NOMO-1 treated with dmso at 0.1 percent for 144 hours (cell line): Measurements from ENCODE around the gene R3HDML.

Experiments
- DNase-seq: peaks from one replicate; lab custom pipeline; 2025; ENCODE audit not compliant: unreplicated experiment; lab: John Stamatoyannopoulos, UW

R3HDML gene

DNA sequence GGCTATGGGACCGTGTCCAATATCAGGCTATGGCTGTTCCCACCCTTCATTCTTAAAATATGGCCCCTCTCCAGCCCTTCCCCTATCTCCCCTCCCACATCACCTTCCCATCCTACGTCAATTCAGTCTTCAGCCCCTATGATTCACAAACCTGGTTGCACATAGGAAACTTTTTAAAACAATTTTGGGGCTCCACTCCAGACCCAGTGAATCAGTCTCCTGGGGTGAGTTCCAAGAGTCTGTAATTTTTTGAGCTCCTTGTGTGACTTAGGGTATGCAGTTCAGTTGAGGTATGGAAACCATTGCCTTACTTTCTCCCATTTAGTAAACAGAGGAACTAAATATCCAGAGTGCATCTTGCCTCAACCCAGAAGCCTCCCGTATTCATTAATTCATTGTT lies 24.2 kb downstream of the R3HDML start:
- DNase-seq = no peak

DNA sequence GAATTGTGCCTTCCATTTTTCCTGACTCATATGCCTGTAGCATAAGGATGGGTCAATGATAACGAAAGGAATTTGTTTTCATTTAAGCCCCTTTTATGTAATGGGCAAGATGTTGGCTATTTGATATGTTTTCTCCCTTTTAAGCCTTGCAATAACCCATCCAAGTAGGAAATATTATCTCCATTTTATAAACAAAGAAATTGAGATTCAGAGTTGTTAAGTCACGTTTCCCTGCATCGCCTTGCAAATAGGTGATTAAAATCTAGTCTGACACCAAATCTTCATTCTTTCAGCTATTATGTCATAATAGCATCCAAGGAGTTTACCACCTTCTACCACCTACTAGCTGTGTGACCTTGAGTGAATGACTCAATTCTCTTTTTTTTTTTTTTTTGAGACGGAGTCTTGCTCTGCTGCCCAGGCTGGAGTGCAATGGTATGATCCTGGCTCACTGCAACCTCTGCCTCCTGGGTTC lies 25.7 kb downstream of the R3HDML start:
- DNase-seq = no peak

DNA sequence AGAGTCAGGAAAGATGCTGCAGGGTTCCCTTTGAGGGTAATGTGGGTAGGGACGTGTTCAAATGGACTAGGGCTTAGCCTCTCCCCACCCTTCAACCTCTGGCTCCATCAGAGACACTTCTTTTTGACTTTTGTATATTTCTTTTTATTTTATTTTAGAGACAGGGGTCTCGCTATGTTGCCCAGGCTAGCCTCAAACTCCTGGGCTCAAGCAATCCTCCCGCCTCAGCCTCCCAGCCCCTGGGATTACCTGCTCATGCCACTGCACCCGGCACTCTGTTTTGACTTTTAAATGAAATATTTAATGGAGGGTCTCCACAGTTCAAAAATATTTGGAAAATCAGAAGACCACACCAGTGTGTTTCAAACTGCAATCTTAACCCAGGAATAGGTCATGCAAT lies 27.2 kb downstream of the R3HDML start:
- DNase-seq = no peak

DNA sequence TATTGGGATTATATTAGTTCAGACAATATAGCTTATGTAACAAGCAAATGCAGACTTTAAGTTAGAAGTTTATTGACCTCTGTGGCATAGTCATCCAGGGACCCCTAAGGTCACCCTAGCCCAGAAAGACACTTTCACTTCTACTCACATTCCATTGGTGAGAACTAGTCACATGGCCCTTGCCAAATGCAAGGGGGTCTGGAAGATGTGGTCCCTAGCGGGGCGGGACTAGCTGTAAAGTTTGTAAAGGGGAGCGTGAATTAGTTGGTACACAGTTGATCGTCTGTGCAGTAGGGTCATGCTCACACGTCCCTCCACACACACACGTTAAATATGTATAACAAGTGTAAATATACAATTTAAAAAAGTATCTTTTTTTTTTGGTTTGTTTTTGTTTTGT lies 27.9 kb downstream of the R3HDML start:
- no peak for DNase-seq

DNA sequence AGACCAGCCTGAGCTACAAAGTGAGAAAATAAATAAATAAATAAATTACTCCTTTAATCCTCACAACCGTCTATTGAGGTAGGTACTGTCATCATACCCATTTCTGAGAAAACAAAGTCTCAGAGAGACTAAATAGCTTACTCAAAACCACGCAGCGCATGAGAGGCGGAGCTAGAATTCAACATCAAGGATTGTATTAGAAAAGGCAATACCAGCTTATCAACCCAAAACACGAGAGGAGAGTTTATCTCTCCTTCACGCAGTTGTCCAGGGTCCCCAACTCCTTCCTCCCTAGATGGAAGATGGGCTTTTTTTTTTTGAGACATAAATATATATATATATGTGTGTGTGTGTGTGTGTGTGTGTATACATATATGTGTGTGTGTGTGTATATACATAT lies 30.9 kb downstream of the R3HDML start:
- no peak for DNase-seq

DNA sequence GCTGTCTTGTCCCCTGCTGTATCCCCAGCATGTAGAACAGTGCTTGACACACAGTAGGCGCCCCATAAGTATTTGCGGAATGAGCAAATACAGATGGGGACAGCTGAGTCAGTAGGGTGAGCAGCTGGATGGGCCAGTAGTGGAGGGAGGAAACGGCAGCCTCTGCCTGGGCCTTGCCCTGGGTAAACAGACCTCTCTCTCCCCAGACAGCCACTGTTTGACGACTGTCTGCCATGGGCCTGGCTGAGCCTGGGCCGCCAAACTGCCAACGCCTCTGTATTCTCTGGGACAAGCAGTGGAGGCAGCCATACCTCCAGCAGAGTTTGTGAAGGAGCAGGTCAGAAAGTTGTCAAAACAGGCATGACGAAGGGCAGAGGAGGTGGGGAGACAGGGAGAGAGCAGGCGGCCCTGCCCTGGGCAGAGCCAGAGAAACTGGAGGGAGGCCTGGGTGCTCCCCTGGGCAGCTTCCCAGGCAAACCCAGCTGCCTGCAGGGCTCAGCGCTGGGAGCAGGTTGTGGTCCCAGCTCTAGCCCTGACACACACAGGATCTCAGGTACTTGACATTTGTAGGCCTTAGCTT lies 33.9 kb downstream of the R3HDML start:
- DNase-seq = no peak

DNA sequence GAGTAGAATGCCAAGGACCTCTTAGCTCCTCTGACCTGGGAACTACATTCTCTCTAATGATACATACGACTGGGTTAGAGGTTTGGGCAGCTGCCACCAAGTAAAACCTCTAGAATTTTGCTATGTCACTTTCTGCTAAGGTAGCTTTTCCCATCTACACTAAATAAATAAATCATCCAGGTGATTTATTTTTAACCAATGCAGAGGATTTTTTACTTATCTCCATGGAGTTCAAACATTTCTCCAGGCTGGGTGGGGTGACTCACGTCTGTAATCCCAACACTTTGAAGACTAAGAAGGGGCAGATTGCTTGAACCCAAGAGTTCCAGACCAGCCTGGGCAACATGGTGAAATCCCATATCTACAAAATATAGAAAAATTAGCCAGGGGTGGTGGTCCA lies 45.8 kb downstream of the R3HDML start:
- no peak for DNase-seq

DNA sequence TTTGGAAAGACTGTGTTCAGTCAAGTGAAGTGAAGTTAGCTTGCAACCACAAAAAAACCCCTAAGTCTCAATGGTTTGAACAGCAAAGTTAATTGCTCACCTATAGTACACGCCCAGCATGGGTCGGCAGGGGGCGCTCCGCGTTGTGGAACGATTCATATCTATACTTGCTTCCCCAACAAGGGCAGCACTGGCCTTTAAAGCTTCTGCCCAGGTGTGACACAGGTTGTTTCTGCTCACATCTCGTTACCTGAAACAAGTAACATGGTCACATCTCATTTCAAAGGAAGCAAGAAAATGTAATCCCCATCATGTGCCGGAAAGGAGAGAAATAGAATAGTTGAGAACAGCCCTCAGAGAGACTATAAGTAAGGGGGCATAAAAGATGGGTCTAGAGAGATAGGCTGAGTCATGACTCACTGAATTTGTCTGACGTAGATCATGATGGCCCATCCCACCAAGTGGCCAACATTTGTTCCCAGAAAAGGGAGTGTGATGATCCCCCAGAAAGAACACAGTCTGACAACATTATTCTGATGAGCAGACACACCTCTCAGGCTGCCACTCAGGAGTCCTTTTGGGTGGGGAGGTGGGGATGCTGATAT lies 47.7 kb downstream of the R3HDML start:
- DNase-seq = no peak

DNA sequence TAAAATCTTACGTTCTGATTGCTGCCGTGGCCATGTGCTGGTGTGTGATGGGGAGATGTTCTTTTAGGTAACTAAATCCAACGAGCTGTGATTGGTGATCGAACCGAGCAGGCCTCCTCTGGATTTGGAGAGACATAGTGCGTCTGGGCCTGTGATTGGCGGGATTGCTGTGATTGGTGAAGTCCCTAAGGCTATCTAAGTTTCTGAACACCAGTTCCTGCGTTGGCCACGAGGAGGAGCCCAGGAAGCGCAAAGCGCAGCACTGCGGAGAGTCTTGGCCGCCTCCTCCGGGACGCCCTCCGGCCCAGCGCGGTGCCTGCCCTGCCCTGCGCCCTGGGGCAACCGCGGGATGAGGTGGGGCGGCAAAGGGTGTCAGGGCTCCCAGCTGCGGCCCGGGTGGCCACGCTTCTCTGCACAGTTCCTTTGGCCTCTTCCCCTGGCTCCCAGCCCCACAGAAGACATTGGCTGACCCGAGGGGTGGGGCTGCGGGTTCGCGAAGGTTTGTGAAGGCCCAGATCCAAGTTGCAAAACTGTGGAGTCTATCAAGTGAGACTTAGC lies 51.7 kb downstream of the R3HDML start:
- DNase-seq = peak; percentile 43

DNA sequence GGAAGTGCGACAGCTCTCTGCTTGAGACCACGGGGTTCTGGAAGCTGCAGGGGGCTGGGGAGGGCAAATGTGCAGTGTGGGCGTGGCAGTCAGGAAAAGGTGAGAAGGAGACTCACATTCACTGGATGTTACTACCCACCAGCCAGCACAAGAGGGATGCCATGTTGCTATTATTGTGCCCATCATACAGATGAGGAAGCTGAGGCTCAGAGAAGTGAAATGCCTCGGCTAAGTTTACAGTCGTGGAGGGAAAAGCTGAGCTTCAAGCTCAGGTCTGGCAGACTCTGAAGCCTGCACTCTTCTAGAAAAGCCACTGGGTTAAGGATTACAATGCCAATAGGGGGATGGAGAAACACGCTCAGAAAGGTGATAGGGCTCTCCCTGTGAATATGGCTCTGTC lies 53.0 kb downstream of the R3HDML start:
- DNase-seq = no peak

DNA sequence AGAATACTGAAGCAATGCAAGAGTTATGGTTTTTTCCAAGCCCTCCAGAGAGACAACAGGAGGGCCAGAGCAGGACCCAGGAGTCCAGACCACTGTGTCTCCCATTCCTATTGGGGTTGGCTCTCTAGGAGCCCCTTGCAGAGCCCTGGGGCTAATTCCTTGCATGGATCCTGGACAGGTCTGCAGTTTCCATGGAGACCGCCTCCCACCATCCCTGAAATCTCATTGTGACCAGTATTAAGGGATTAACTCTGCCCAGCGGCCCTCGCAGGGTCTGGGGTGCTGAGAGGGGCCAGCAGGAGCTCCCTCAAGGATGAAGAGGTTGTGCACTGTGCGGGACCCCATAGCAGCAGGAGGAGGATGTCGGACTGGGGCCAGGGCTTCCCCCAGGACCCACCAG lies 53.4 kb downstream of the R3HDML start:
- no peak for DNase-seq

DNA sequence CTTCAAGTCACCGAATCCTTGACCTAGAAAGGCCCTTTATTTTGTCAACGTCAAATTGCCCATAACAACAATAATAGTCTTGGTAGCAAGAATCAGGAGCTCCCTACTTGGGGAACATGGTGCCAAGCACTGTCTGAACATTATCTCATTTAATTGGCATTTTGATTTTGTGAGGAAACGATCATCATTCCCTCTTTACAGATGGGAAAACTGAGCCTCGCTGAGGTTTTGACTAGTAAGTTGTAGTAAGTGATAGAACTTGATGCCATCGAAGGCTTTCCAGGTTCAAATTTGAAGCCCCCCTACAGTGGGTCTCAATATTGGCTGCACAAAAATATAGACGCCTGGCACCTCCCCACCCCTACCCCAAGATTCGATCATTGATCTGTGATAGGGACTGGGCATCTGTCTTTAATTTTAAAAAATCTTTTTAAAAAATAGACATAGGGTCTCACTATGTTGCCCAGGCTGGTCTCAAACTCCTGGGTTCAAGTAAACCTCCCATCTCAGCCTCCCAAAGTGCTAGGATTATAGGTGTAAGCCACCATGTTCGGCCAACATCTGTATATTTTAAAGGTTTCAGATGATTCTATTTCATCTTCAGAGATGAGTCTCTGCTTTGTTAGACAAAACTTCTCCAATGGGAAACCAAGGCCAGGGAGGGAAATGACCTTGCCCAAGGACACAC lies 55.4 kb downstream of the R3HDML start:
- no peak for DNase-seq

DNA sequence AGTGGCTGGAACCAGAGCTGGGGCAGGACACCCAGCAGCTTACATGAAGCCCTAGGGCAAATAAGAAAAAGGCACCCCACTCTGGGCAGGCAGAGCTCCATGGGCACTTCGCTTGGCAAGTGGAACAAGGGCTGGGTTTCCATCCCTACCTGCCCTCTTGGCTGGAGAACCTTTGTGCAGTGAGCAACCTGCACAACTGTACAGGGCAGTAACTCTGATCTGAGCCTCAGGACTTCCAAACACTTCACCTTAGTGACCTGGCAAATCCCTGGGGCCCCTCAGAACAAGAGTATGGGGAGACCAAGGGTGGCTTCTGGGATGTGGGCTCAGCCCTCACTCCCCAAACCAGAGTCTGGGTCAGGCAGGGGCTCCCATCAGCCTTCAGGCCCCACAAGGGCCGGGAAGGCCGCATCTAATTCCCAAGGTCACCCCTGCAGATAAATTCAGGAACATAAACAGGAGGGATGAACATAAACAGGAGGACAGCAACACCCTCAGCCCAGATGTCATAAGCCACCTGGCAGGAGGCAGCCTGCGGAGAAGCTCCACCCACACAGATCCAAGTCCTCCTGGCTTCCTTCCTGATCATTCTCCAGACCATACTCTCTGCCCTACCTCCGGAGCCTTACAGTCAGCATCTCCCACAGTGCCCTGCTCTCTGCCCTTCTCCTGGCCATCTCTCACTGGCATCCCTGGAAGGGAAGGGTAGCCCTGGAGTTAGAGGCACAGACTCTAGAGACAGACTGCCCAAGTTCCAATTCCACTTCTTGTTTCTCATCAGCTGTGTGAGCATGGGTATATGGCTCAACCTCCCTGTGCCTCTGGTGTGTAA lies 56.1 kb downstream of the R3HDML start:
- no peak for DNase-seq

DNA sequence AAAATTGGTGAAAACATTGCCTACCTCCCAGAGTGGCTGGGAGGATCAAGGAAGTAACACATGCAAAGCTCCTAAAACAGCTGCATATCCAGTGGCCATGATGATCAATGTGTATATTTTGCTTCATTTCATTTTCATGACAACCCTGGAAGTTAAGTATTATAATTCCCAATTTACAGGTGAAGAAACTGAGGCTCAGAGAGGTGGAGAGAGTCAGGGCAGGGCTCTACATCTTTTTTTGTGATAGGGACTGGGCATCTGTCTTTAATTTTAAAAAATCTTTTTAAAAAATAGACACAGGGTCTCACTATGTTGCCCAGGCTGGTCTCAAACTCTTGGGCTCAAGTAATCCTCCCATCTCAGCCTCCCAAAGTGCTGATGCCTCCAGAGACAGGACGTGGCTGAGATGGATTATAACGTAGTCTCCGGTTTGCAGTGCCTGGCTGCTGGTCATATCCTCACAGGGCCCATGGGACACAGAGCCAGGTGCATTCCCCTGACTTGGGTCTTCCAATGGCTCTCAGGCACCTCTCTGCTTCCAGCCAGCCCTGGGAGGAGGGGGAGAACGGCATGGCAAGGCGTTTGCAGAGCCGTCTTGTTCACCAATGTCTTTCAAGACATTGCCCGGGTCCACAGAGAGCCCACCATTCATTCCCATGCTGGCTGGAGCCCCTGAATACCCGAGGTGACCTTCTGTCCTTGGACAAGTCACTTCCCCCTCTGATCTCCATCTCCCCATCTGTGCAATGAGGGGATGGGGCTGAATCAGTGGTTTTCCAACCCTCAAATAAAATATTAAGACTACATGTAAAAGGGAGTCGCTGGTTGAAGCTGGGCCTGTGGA lies 57.0 kb downstream of the R3HDML start:
- no peak for DNase-seq

DNA sequence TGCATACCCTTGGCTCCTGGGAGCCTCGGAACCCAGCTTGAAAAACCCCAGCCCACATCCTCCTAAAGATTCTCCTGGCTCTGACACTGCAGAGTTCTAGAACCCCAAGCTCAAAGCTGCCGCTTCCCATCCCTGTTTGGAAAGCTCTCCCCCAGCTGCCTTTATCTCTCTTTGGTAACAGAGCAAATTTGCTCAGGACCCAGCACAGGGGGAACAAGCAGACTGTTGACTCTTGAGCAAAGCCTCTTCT lies 57.5 kb downstream of the R3HDML start:
- DNase-seq = no peak

DNA sequence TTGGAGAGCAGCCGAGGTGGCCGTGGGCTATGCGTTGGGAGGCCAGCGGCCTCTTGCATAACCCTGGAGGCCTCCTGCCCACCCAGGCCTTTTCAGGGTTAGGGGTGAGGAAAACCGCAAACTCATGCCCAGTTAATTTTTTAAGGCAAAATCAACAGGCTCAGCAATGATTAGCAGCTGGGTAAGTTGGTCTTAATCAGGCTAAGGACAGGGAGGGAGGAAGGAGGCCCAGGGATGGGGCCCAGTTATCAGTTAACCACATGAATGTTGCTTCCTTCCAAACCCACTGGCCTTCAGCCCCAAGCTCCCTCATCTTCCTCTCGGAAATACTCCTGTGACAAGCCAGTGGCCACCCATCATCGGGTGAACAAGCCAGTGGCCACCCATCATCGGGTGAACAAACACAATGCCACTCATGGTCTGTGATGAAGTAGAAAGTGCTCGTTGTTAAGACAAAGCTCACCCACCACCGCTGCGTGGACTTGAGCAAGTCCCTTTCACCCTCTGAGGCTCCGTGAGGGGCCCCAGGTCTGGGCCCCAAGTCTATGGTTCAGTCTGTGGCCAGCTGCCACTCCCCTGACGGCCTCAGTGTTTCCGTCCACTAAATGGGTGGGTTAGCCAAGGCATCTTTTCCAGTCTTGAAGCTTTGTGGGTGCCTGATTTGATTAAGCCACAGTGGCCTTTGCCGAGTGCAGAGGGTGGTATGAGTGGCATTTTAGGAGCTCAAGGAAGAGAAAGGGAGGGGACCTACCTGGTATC lies 58.0 kb downstream of the R3HDML start:
- DNase-seq = peak; percentile 41

DNA sequence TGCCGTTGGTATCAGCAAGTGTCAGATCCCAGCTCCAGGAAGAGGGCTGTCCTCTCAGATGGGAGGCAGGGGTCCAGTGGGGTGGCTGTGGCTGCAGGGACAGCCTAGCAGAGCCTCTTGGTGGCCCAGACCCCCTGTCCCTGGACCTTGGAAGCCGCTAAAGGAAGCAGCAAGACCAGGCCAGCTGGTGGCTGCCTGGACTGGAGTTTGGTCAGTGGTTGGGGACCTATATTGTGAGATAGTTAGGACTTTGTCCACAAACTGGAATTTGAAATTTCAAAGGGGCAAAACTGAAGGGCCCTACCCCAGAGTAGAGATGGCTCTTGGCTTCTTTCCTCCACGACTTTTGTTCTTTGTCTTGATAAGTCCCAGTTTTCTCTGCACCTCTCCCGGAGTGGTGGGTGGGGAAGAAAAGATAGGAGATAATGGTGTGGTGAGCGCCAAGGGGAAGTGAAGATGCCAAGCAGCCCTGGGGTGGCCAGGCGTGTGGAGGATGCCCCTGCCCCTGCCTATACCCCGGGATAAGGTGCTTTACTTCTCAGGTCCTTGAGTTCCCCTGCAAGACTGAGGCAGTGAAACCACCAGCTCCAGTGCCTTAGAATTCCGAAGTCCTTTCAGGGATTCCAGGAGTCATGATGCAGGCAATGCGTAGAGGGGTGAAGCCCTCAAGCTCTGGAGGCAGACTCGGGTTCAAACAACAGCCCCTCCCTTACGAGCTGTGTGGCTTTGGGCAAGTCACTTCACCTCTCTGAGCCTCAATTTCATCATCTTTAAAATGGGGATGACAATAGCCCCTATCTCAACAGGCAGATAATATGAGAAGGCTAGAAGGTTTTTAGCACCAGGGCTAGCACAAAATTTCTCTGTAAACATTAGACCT lies 58.9 kb downstream of the R3HDML start:
- no peak for DNase-seq

DNA sequence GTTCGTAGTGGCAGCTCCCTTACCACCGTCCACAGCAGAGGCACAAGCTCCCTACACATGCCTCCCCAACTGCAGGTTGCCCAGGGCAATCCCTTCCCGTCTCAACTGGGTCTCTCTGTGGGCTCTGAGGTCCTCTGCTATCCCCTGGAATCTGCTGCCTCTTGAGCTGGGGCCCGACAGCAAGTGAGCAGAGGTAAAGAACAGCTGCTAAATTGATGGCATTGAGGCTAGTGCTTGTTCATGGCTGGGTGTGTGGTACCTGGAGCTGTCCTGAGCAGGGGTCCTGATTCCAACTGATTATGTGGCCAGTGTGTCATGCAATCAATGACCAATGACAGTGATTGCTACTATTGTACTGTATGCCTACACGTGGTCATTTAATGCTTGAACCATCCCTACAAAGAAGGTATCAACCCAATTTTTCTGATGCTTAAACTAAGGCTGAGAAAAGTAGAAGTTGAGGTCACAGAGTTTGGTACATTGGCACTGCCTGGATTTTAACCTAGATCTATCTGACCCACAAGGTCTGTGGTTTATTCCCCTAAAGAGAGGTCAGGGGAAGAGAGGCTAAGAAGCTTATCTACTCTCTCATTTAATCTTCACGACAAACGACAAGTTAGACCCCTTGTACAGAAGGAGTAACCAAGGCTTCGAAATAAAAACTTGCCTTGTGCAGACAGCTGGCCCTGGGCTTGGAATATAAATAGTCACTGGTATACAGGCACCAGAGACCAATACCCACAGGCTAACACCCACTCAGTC lies 59.7 kb downstream of the R3HDML start:
- no peak for DNase-seq
